ENCODE data around the gene MAST1.
"Not testable (repeated sequence)": the region's sequence is repeated elsewhere in the genome, so short reads cannot be mapped to it uniquely, and the experiment has no call there.

MAST1 gene

GRCh38 chr19:12842511-12842910, 4.2 kb downstream of the MAST1 start:
- no peak overlapping the region for H3K27ac ChIP-seq (ENCODE audit: low read depth, low read length)
- no peaks in the 10 kb centered on the region for H3K9me3 ChIP-seq (ENCODE audit: control insufficient read depth, insufficient read depth, low read length)
- H3K4me3 ChIP-seq (ENCODE audit: low read depth, low read length): no peak overlapping the region
- no peak overlapping the region for H3K9ac ChIP-seq (ENCODE audit: low read depth, low read length)
- H3K27me3 ChIP-seq (ENCODE audit: control insufficient read depth, insufficient read depth, low read length): peaks cover 6% of the 10 kb centered on the region; the same call in 1 of the 2 replicates
- H3K36me3 ChIP-seq (ENCODE audit: control insufficient read depth, insufficient read depth, low read length): peaks cover 9% of the 10 kb centered on the region
- peaks cover 13% of the 10 kb centered on the region; the same call in 1 of the 2 replicates for H3K4me1 ChIP-seq (ENCODE audit: control insufficient read depth, insufficient read depth, low read length)

DNA sequence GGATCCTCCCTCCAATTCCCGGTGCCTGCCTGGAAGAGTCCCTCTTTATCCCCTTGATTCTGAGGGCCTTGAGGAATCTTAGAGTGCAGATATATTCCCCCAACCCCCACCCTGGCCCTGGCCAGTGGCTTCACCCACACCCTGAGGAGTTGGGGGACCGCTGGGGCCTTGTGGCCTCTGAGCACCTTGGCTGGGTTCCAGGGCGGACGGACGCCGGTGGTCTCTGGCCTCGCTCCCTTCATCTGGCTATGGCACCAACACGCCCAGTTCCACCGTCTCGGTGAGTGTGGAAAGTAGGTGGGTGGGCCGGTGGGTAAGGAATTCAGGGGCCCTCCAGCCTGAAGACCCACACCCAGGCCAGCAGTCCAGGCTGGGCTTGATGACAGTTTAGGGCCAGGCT, 5.0 kb downstream of the MAST1 start:
- no peak overlapping the region for H3K9ac ChIP-seq (ENCODE audit: low read depth, low read length)
- H3K36me3 ChIP-seq (ENCODE audit: control insufficient read depth, insufficient read depth, low read length): peaks cover 9% of the 10 kb centered on the region
- peaks cover 15% of the 10 kb centered on the region; the same call in 1 of the 2 replicates for H3K4me1 ChIP-seq (ENCODE audit: control insufficient read depth, insufficient read depth, low read length)
- H3K4me3 ChIP-seq (ENCODE audit: low read depth, low read length): no peak overlapping the region
- no peak overlapping the region for H3K27ac ChIP-seq (ENCODE audit: low read depth, low read length)
- peaks cover 6% of the 10 kb centered on the region; the same call in 1 of the 2 replicates for H3K27me3 ChIP-seq (ENCODE audit: control insufficient read depth, insufficient read depth, low read length)
- no peaks in the 10 kb centered on the region for H3K9me3 ChIP-seq (ENCODE audit: control insufficient read depth, insufficient read depth, low read length)

GRCh38 chr19:12843999-12844732, 5.9 kb downstream of the MAST1 start:
- Histone ChIP-seq H3K9ac (ENCODE audit: low read depth, low read length) (no peak overlapping the region), H3K9me3 (ENCODE audit: control insufficient read depth, insufficient read depth, low read length) (no peaks in the 10 kb centered on the region), H3K4me3 (ENCODE audit: low read depth, low read length) (no peak overlapping the region), H3K36me3 (ENCODE audit: control insufficient read depth, insufficient read depth, low read length) (peaks cover 9% of the 10 kb centered on the region), H3K27me3 (ENCODE audit: control insufficient read depth, insufficient read depth, low read length) (peaks cover 4% of the 10 kb centered on the region; the same call in 1 of the 2 replicates), H3K4me1 (ENCODE audit: control insufficient read depth, insufficient read depth, low read length) (peaks cover 10% of the 10 kb centered on the region; the same call in 1 of the 2 replicates), H3K27ac (ENCODE audit: low read depth, low read length) (no peak overlapping the region)

GRCh38 chr19:12846613-12847012, 8.3 kb downstream of the MAST1 start:
- not testable (repeated sequence) for H3K27me3 ChIP-seq (ENCODE audit: control insufficient read depth, insufficient read depth, low read length); H3K4me1 ChIP-seq (ENCODE audit: control insufficient read depth, insufficient read depth, low read length); H3K9ac ChIP-seq (ENCODE audit: low read depth, low read length); H3K36me3 ChIP-seq (ENCODE audit: control insufficient read depth, insufficient read depth, low read length); H3K9me3 ChIP-seq (ENCODE audit: control insufficient read depth, insufficient read depth, low read length); H3K4me3 ChIP-seq (ENCODE audit: low read depth, low read length); H3K27ac ChIP-seq (ENCODE audit: low read depth, low read length)

GRCh38 chr19:12847159-12848139, 9.1 kb downstream of the MAST1 start:
- Histone ChIP-seq H3K36me3 (ENCODE audit: control insufficient read depth, insufficient read depth, low read length) (peaks cover 11% of the 10 kb centered on the region), H3K27me3 (ENCODE audit: control insufficient read depth, insufficient read depth, low read length) (no peaks in the 10 kb centered on the region), H3K9ac (ENCODE audit: low read depth, low read length) (no peak overlapping the region), H3K9me3 (ENCODE audit: control insufficient read depth, insufficient read depth, low read length) (no peaks in the 10 kb centered on the region), H3K4me1 (ENCODE audit: control insufficient read depth, insufficient read depth, low read length) (0 out of 2 replicates have a peak, but pooled peaks cover 4% of the 10 kb centered on the region), H3K4me3 (ENCODE audit: low read depth, low read length) (peak overlapping the region; percentile 24; the same call in 1 of the 2 replicates), H3K27ac (ENCODE audit: low read depth, low read length) (no peak overlapping the region)

DNA sequence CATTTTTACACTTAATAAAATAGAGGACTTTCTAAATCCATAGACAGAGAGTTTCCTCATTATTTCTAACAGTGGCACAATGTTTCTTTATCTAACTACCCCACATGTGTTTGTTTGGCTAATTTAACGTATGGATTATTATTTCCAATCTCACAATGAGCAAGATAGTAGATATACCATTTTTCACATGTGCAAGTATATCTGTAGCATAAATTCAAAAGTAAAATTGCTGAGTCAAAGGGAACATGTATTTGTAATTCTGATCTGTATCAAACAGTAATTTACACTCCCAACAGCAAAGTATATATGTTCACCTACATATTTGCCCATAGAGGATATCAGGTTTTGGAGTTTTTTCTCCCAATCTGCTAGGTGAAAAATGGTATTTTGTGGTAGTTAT, 18.3 kb downstream of the MAST1 start:
- Histone ChIP-seq H3K27ac (ENCODE audit: low read depth, low read length) (no peak overlapping the region), H3K4me1 (ENCODE audit: control insufficient read depth, insufficient read depth, low read length) (no peaks in the 10 kb centered on the region), H3K9ac (ENCODE audit: low read depth, low read length) (no peak overlapping the region), H3K36me3 (ENCODE audit: control insufficient read depth, insufficient read depth, low read length) (peaks cover 28% of the 10 kb centered on the region), H3K9me3 (ENCODE audit: control insufficient read depth, insufficient read depth, low read length) (no peaks in the 10 kb centered on the region), H3K27me3 (ENCODE audit: control insufficient read depth, insufficient read depth, low read length) (no peaks in the 10 kb centered on the region), H3K4me3 (ENCODE audit: low read depth, low read length) (no peak overlapping the region)

GRCh38 chr19:12858041-12858928, 20.0 kb downstream of the MAST1 start:
- Histone ChIP-seq H3K27me3 (ENCODE audit: control insufficient read depth, insufficient read depth, low read length) (no peaks in the 10 kb centered on the region), H3K9ac (ENCODE audit: low read depth, low read length) (no peak overlapping the region), H3K27ac (ENCODE audit: low read depth, low read length) (no peak overlapping the region), H3K4me3 (ENCODE audit: low read depth, low read length) (no peak overlapping the region), H3K9me3 (ENCODE audit: control insufficient read depth, insufficient read depth, low read length) (no peaks in the 10 kb centered on the region), H3K4me1 (ENCODE audit: control insufficient read depth, insufficient read depth, low read length) (no peaks in the 10 kb centered on the region), H3K36me3 (ENCODE audit: control insufficient read depth, insufficient read depth, low read length) (peaks cover 26% of the 10 kb centered on the region; the same call in 1 of the 2 replicates)

DNA sequence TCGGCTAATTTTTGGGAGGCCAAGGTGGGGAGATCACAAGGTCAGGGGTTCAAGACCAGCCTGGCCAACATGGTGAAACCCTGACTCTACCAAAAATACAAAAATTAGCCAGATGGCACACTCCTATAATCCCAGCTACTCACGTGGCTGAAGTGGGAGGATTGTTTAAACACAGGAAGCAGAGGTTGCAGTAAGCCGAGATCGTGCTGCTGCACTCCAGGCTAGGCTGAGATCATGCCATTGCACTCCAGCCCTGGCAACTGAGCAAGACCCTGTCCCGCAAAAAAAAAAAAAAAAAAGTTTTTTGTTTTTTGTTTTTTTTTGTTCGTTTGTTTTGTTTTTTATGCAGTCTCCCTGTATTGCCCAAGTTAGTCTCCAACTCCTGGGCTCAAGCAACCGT, 21.2 kb downstream of the MAST1 start:
- no peak overlapping the region for H3K4me3 ChIP-seq (ENCODE audit: low read depth, low read length)
- H3K4me1 ChIP-seq (ENCODE audit: control insufficient read depth, insufficient read depth, low read length): no peaks in the 10 kb centered on the region
- no peaks in the 10 kb centered on the region for H3K9me3 ChIP-seq (ENCODE audit: control insufficient read depth, insufficient read depth, low read length)
- H3K9ac ChIP-seq (ENCODE audit: low read depth, low read length): no peak overlapping the region
- H3K27me3 ChIP-seq (ENCODE audit: control insufficient read depth, insufficient read depth, low read length): no peaks in the 10 kb centered on the region
- no peak overlapping the region for H3K27ac ChIP-seq (ENCODE audit: low read depth, low read length)
- H3K36me3 ChIP-seq (ENCODE audit: control insufficient read depth, insufficient read depth, low read length): peaks cover 22% of the 10 kb centered on the region; the same call in 1 of the 2 replicates

GRCh38 chr19:12864143-12864542, 25.8 kb downstream of the MAST1 start:
- no peak overlapping the region for H3K4me3 ChIP-seq (ENCODE audit: low read depth, low read length)
- no peak overlapping the region for H3K27ac ChIP-seq (ENCODE audit: low read depth, low read length)
- H3K4me1 ChIP-seq (ENCODE audit: control insufficient read depth, insufficient read depth, low read length): peaks cover 9% of the 10 kb centered on the region; the same call in 1 of the 2 replicates
- no peaks in the 10 kb centered on the region for H3K27me3 ChIP-seq (ENCODE audit: control insufficient read depth, insufficient read depth, low read length)
- H3K36me3 ChIP-seq (ENCODE audit: control insufficient read depth, insufficient read depth, low read length): peaks cover 8% of the 10 kb centered on the region
- H3K9me3 ChIP-seq (ENCODE audit: control insufficient read depth, insufficient read depth, low read length): no peaks in the 10 kb centered on the region
- H3K9ac ChIP-seq (ENCODE audit: low read depth, low read length): no peak overlapping the region

Measured in HUES48 (cell line).